GM19468 (cell line): ENCODE data around the gene SRSF10.
"Not testable (repeated sequence)": the region's sequence is repeated elsewhere in the genome, so short reads cannot be mapped to it uniquely, and the experiment has no call there.

ENCODE experiments used
- ATAC-seq: cut with Tn5 transposase; IDR thresholded peaks from one replicate; pipeline ENCODE4 v1.9.1; 2021; ENCODE audit warnings: mild to moderate bottlenecking, moderate library complexity, moderate number of reproducible peaks; ENCODE audit not compliant: unreplicated experiment; ENCODE audit errors: extremely low read depth

The SRSF10 gene

DNA sequence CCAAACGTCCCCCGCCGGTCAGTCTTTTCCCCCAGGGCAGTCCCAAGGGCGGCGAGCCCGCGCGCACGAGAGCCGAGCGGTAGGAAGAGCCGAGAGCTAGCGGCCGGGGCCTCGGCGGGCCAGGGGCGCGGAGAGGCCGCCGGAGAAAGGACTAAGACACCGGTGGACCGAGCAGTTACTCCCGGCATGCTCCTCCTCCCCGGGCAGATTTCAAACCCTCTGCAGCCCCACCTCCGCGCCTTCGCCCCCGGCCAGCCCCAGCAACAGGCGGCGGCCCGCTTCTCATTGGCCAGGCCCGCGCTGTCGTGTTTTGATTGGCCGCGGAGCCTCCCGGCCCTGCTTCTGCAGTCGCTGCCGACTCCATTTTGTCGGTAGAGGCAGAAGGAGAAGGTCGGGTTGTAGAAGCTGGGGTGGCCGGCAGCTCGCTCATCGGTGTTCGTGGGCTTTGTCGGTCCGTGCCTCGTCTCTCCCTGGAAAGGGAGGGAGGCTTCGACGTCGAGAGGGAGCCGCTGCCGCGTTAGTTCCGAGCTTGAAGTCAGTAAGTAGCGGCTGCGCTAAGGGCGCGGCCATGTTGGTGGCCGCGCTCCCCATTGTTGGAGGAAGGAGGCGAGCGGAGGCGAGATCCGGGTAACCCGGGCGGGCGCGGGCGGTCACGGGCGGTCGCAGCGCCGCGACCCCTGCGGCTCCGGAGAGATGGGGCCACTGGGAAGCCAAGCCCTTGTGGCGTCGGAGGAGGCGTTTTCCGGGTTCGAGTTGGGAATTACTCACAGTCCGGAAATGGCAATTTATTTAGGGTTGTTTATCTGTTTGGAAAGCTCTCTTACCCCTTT lies 20.5 kb downstream of the SRSF10 start, which contains the start of gene PNRC2:
PNRC2 (plus strand) TSS at position 368 of the 830 bp plus-strand sequence. CDS start 1,630 bp downstream, outside the sequence.
- peak; percentile 45 for ATAC-seq

DNA sequence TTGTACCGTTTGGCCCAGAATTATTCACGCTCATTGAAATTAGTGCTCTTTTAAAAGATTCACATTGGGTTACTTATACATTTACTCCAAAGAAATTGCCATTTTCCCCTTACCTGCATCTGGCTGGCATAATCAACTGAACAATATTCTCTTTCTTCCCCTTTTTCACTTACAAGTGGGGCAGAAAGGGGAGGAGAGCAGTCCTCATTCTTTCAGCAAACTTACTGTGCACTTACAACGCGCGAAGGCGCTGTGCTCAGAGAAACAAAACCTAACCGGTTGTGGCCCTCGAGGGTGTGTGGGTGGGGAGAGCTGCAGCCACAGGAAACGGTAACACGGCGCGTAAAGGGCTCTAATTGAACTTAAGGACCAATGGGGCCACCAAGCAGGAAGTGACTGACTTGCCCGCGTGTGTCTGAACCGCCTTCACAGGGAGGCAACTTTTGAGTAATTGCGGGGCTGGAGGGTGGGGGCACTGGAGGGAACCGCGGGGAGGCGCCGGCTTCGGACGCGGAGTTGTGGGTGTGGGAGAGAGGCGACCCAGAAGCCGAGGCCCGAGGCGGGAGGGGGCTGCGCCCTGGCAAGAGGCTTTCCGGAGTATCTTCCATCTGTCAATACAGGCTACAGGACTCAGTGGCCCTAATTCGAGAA lies 21.2 kb downstream of the SRSF10 start:
- ATAC-seq: peak; percentile 36

DNA sequence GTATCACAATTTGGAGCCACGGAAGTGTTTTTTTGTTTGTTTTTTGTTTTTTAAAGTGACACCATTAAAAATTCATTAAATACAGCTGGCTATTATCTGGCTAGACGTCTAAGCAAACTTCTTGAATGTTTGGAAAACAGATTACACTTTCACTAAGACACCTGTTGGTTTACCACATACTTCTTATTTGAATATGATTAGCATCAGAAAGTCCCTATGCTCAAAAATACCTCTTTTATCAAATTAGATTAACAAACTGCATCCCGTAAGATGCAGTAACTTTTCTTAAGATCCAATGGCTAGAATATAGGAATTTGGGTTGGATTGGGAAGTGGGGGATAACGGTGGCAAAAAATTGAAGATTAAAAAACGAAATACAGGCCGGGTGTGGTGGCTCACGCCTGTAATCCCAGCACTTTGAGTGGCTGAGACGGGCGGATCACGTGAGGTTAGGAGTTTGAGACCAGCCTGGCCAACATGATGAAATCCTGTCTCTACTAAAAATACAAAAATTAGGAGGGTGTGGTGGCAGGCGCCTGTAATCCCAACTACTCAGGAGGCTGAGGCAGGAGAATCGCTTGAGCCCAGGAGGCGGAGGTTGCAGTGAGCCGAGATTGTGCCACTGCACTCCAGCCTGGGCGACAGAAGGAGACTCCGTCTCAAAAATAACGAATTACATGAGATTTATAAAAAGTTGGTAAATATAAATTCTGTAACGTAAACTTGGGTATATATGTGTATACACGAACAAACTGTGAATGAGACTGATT lies 21.9 kb downstream of the SRSF10 start:
- ATAC-seq: not testable (repeated sequence)

DNA sequence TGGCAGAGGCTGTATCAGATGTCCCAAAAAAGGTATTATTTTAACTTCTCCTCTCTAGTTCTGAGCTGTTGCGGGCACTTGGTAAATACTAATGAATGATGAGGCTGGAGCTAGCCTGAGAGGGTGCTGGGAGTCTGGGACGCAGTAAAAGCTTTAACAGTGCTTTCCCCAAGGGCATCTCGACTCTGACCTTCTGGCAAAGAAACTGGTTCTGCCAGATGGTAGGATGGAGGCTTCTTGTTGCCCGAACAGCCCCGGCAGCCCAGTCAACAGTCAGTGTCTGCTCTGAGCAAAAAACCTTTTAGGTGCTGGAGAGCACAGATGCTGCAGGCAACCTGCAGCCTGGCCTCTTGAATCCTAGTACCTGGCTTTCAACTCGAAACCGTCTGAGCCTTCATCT lies 23.0 kb downstream of the SRSF10 start:
- no peak for ATAC-seq

DNA sequence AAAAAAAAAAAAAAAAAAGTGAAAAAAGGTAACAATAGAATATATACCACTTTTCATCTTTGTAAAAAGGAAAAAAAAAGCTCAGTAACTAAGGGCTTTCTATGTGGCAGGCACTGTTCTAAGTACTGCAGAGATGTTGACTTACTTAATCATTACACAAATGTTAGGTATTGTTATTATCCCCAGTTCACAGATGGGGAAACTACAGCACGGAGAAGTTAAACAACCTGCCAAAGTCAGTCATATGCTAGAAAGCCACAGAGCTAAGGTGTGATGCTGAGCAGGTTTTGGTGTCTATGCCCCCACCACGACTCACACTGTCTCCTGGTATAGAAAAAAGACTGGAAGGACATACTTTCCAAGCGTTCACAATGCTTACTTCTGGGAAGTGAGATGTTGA lies 27.1 kb downstream of the SRSF10 start:
- ATAC-seq: no peak

DNA sequence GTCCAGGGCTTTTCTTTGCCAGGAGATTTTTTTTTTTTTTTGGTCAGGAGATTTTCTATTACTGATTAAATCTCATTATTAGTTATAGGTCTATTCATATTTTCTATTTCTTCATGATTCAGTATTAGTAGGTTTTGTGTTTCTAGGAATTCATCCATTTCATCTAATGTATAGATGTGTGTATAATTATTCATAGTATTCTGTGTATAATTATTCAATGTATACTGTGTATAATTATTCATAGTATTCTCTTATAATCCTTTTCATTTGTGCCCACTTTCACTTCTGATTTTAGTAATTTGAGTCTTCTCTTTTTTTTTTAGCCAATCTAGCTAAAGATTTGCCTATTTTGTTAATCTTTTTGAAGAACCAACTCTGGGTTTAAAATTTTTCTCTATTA lies 32.8 kb downstream of the SRSF10 start:
- no peak for ATAC-seq

DNA sequence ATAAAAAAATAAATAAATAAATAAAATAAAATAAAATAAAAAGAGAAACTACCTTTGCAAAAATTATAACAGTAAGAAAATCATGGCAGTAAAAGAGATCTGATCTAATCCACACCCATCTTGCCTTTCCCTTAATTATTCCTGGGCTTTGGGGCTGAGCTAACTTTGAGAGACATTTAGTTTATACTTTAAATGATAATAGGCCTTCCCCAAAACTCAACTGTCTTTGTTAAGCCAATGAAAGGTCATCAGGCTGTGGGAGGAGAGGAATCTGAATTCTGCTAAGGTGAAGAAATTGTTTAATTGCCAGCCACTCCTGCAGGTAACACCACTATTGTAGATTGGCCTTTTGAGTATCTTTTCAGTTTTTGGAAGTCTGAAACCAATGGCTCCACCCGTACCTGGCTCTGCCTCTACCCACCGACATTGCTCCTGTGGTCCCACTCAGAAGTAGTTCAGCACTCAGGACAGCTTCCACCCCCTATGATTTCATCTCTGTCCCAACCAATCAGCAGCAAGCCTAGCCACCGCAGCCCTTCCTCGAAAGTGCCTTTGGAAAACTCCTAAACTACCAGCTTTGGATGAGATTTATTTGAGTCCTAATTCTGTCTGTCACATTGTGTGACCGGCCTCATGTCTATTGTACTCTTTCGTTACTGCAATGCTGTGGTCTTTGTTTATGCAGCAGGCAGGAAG lies 43.5 kb downstream of the SRSF10 start:
- no peak for ATAC-seq

DNA sequence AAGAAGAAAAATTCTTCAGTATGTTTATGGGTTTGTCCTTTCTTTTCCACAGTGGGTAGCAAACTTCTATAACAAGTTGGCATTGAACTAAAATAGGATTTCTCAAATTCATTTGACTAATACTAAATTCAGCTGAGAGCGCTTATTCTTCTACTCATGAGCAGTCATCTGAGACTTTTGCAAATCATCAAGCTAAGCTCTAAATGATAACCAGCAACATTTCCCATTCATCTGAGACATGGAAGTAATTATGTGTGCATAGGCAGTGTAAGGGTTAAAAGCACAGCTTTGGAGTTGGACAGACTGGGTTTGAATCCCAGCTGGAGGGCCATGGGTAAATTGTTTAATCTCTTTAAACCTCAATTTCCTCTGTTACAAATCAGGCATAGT lies 48.6 kb downstream of the SRSF10 start:
- no peak for ATAC-seq

DNA sequence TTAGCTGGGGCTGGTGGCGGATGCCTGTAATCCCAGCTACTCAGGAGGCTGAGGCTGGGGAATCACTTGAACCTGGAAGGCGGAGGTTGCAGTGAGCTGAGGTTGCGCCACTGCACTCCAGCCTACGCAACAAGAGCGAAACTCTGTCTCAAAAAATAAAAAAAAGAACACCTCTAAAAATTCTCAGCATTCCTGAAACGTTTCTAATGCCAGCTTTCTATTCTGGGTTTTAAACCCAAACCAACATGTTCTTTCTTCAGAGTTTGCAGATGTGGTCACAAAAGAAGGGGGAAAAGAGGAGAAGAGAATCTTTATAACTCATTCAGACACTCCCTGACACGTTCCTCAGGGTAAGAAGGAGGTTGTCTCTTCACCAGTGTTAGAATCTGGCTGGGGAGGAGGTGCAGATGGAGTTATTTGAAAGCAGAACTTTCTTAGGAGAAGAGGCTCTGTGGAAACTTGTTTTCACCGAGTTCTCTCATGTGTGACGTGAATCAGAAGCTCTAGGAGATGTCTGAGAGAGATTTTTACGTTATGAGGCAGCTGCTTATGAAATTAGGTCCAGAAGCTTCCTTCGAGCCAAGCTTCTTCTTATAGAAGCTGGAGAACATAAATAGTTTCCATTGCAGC lies 49.2 kb downstream of the SRSF10 start:
- no peak for ATAC-seq

DNA sequence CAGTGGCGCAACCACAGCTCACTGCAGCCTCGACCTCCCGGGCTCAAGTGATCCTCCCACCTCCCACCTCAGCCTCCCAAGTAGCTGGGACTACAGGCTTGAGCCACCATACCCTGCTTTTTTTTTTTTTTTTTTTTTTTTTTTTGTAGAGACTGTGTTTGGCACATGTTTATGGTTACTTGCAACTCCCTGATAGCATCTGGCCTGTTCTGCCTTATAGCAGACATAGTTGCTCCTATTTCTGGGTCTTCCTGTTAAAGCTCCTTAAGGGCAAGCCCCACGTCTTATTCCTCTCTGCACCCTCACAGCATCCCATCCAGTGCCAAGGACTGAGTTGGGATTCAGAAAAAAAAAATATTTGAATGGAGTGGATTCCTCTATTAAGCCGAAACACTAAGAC lies 49.9 kb downstream of the SRSF10 start:
- ATAC-seq: no peak

DNA sequence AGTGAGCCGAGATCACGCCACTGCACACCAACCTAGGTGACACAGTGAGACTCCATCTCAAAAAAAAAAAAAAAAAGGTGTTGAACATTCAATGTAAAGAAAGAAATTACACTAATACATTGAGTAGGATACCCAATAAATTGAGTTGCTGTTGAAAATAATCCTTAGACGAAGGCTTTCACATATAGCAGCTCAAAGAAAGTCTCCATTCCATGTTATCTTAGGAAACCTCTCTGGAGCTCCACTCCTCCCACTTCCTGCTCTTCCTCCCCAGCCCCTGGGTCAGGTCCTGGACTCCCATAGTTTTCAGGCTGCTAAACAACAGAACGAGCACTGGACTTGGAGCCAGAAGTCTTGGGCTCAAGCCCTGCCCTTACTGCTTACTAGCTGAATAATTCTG lies 51.3 kb downstream of the SRSF10 start:
- no peak for ATAC-seq

DNA sequence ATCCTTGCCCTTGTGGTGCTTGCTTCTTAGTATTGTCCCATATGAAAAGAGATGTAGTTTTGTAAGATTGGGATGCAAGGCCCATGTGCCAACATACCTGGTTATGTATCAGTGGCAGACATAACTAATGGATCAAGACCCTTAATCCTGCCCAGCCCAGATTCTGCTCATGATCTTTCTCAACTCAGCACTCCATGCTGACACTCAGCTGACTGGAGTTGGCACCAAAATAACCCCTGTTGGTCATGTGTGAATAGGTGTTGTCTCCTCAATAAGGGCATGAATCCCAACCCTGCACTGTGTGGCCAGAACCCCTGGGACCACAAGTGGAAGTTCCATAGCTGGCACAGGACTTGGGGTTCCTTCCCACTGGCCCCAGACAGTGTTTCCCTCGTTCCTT lies 53.0 kb downstream of the SRSF10 start:
- ATAC-seq: no peak

DNA sequence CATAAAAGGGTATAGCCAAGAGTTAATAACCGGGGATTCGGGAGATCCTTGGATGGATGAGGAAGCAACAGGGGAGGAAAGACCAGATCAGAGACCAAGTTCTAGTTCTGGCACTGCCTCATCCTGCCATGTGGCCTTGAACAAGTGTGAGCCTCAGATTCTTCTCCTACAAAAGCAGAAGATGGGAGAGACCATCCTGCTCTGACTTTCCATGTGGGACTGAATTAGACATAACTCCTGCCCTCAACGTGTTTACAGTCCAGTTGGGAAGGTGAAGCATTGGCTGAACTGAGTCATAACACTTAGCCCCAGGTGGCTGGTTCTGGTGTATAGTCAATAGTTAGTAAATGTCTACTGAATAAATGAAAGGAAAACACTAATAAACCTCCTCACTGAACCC lies 54.8 kb downstream of the SRSF10 start:
- no peak for ATAC-seq

DNA sequence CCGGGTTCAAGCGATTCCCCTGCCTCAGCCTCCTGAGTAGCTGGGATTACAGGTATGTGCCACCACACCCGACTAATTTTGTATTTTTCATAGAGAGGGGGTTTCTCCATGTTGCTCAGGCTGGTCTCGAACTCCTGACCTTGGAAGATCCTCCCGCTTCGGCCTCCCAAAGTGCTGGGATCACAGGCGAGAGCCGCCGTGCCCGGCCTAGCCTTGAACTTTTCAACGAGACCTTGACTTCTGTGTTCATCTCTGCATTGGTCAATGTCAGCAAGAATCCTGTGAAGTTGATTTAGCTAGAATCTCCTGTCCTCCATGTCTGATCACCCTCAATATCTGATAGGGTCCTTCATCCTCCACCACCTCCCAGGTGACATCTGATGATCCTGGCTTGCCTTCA lies 55.5 kb downstream of the SRSF10 start:
- no peak for ATAC-seq

DNA sequence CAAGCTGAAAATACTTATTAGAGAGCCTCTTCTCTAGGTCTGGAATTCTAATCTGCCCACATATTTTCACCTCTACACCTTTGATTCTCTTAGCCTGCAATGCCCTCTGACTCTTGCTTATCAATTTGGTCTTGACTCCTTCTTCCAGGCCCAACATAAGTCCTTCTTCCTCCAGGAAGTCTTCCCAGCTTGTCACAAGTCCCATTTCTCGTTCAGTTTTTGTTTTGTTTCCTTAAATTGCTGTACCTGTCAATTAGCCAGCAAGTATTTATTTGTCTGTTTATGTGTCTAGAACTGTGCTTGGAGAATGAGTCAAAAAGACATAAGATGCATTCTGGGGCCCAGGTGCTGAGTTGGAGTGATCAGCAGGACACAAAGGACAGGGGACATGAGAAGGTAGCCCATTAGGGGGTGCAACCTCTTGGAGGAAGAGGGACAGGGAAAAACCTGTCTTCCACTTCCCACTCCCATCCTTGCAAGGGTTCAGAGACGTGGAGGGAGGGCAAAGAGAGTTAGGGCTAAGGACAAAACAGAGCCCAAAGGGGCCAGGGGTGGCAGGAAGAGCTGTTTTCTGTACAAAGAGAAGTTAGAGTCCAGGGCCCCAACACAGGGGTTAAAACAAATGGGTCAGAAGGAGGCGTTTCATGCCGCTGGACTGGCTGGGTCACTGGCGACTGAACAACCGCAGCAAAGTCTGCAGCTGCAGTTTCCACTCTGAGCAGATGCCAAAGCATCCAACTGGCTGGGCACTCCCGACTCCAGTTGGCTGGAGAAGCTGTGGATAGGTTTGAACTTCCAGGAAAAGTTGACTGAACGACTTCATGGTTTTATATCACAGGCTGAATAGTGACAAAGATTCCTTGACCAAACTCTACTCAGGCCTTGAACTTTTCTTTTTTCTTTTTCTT lies 56.3 kb downstream of the SRSF10 start:
- no peak for ATAC-seq

DNA sequence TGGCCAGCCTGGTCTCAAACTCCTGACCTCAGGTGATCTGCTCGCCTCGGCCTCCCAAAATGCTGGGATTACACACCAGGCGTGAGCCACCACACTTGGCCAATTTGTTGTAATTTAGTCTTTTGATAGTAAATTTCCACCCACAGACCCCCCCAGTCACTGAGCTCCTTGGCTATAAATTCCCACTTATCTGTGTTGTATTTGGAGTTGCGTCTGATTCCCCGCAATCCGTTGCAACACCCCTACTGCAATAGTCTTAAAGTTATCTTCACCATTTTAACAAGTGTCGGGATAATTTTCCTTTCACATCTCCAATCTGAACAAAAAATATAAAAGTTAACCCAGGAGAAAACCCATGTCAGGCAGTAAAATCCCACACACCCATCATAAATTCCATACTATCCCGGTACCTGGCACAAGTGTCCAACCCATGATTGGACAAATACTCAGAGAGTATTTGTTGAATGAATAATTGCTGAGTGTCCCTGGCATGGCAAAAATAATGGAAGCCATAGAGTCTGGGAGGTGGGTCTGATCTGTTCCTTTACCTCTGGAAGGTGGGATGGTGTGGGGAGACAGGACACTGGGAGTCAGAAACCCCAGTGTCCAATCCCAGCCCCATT lies 57.7 kb downstream of the SRSF10 start:
- ATAC-seq: no peak

DNA sequence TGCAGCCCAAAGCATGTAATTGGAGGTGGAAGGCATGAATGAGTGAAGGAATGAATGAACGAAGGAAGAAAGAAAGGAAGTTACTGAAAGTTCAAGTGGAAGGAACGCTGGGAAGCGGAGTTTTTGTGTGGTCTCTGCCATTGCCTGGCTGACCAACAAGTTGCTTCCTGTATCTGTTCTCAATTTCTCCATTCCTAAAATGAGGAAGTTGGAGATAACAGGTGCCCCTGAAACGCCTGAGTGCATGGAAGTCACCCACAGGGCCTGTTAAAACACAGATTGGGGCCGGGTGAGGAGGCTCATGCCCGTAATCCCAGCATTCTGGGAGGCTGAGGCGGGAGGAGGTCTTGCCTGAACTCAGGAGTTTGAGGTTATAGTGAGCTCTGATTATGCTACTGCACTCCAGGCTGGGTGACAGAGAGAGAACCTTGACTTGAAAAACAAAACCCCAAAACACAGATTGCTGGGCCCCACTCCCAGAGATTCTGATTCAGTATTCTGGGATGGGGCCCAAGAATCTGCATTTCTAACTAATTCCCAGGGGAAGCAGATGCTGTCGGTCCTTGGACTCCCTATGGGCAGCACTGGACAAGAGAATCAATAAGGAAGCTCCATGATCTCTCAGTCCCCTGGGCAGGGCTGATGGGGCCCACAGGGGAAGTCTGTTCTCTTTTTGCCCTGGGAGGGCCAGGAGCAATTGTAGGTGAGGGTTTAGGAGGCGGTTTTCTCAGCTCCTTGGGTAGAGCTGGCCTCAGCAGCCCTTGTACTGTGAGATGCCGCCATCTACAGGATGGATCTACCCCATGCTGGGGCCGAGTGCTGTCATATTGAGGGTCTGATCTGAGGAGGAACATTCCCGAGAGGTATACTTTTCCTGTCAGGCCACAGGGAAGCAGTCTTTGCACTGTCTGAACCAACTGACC lies 63.7 kb downstream of the SRSF10 start:
- ATAC-seq: no peak
